ENCODE results near the gene PTPRN2. TPM values are rescaled to one million over a fixed set of nuclear protein-coding genes. Genes with fewer than 3 reads are reported as not detected.
A peak's percentile ranks its signal among the peaks of the same experiment; 100 is the strongest.
"Not testable (repeated sequence)": the region's sequence is repeated elsewhere in the genome, so short reads cannot be mapped to it uniquely, and the experiment has no call there.

The PTPRN2 gene
- polyA plus RNA-seq, 4 donors = 7.4 to 9.6 (median 8.8) TPM

DNA sequence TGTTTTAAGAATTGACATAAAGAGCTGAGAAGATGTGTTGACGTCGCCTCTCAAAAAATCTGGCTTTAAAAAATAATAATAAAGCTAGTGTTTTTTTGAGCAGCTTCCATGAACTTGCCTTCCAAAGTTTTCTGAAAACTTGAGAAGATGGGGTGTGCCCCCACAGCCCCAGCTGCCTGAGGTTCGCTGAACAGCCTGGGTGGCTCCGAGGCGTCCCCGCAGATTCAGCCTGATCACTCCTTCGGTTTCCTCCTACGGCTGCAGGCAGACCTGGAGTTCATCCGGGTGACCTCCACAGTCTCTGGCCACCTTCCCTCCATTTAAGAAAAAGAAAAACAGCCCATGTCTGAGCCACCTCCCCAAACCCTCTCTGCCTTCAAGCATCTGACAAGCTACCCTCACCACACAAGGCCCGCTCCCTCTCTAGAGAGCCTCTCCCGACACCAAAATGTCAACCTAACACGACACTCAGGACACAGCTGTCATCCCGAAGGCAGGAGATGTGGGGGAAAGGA is 177.8 kb downstream of the PTPRN2 start:
- DNase-seq (ENCODE audit: low read depth in 4 of 4, low spot score in 3 of 4) = no peak

DNA sequence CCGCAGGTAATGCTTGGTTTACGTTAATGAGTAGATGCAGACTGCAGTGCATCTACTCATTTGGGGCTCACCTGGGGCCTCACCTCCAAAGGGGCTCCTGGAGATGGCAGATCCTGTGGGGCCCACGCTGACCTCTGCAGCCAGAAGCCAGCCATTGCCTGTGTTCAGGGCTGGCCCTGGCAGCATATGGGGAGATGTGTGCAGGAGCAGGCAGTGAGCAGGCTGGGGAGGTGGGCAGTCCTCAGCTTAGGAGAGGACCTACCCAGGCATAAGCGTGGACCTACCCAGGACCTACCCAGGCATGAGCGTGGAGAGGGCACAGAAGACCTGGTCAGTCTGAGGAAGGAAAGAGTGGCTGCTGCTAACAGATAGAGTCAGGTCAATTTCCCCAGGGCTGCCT is 178.5 kb downstream of the PTPRN2 start:
- DNase-seq (ENCODE audit: low read depth in 4 of 4, low spot score in 3 of 4) = no peak

DNA sequence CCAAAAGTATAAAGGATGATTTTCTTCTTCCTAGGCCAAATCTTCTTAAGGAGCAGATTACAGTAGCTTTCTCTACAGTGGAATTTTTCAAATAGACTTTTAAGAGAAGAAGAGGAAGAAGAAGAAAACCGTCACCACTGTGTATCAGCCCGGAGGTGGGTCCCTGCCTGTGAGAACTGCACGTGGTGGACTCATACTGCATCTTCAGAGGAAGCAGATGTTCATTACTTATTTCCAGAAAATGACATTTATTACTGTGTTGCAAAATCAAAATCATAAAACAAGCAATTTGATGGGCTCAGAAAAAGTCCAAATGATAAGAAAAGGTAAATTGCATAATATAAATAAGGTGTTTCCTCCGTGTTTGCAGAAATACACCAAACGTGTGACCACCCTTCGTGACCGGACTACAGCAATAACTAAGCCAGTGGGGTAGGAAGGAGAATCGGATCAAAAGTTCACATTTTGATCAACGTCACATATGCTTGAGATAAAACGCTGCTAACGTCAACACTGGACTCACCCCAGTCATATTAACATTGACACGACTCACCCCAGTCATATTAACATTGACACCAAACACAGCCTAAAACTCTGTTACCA is 179.2 kb downstream of the PTPRN2 start:
- no peak for DNase-seq (ENCODE audit: low read depth in 4 of 4, low spot score in 3 of 4)

DNA sequence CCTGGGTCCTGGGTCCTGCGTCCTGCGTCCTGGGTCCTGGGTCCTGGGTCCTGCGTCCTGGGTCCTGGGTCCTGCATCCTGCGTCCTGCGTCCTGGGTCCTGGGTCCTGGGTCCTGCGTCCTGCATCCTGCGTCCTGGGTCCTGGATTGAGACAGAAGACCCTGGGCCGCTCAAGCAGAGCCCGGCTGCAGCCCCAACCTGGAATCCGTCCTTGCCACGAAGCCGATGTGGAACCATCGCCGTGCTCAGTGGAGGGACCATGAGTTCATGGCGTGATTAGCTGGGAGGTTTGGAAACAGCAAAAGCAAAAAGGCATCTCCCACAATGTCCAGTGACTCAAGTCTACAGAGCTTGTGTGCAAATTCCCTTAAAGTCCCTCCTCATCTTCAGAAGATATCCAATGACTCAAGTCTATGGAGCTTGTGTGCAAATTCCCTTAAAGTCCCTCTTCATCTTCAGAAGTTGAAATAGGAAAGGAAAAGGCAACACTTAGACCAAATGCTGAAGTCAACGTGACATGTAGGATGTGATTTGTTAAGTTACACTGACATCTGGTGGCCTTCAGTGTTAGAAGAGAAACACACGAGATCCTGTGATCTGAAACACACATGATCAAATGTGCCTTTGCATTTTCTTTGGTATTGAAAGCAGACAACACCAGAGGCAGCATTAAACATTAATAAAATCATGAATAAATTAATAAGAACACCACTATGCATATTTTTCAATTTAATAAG is 179.9 kb downstream of the PTPRN2 start:
- DNase-seq (ENCODE audit: low read depth in 4 of 4, low spot score in 3 of 4) = peak in 1 of 4 donors; percentile 46

DNA sequence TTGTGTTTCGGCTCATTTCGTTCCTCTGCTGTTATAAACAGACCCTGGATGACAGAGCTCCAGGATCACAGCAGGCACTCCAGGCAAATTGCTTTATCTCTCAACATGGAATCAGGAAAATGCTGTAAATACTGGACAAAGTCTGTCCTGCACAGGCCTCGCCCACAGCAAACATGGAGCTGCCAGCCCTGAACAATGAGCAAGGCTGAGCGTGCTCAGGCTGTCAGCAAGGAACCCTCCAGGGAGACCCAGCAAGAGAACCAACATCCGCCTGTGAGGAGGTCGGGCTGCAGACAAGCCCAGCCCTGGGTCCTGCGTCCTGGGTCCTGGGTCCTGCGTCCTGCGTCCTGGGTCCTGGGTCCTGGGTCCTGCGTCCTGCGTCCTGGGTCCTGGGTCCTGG is 180.8 kb downstream of the PTPRN2 start:
- DNase-seq (ENCODE audit: low read depth in 4 of 4, low spot score in 3 of 4) = no peak

DNA sequence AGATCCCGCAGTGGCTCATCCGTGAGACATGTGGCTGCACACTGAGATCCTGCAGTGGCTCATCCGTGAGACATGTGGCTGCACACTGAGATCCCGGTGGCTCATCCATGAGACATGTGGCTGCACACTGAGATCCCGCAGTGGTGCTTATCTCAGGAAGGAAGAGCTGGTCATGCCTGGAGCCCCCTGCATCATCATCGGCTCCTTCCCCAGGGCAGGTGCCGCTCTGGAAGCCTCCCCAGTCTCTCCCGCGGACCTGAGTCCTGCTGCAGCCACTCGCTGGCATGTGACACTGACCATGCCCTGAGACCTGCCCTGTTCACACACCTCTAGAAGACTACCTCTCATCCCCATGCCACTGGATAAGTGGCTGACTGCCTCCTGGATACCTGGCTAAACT is 181.3 kb downstream of the PTPRN2 start:
- no peak for DNase-seq (ENCODE audit: low read depth in 4 of 4, low spot score in 3 of 4)

DNA sequence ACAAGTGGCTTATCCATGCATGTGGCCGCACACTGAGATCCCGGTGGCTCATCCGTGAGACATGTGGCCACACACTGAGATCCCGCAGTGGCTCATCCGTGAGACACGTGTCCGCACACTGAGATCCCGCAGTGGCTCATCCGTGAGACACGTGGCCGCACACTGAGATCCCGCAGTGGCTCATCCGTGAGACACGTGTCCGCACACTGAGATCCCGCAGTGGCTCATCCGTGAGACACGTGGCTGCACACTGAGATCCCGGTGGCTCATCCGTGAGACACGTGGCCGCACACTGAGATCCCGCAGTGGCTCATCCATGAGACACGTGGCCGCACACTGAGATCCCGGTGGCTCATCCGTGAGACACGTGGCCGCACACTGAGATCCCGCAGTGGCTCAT is 181.9 kb downstream of the PTPRN2 start:
- not testable (repeated sequence) for DNase-seq (ENCODE audit: low read depth in 4 of 4, low spot score in 3 of 4)

DNA sequence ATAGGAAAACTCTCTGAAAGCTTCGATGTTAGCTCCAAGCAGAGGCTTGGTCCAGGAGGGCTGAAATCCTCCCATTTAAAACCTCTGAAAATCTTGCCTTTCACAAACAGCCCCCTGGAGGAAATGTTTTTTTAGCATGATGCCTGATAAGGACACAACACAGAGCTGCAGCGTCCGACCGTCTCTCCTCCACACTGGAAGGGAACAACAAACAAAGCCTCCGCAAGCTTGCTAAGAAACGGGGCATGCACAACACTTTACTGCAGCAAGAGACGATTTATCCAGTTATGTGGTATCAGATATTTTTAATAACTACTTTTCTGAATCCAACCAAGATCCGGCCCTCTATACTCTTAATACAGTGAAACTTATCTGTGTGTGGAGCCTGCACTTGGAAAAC is 182.3 kb downstream of the PTPRN2 start:
- no peak for DNase-seq (ENCODE audit: low read depth in 4 of 4, low spot score in 3 of 4)

DNA sequence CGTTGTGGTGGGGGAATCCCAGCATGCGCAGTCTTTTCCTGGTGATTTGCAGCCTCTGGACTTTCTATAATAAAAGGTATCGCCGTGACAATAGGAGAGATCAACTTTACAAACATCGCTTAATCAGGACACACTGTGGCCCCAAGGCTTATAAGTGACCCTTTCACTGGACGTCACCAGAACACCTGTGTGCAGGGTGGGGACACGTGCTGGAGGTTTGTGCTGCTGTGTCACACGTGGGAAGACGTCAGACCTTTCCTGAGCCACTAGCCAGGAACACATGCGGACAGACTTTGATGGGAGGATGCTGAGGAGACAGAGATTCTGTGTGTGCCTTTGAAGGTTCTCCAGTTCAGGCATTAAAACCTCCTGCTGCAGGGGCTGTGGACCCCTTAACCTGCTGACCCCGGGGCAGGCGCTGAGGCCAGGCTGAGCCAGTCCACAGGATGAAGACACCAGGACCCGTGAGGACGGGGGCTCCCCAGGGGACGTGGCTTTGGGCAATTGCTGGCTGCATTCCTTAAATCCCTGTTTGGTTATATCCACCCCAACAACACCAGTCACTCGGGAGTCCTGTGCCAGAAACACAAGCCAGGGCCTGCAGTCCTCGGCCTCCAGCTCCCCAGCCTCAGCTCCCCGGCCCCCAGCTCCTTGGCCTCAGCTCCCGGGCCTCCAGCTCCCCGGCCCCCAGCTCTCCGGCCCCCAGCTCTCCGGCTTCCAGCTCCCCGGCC is 183.4 kb downstream of the PTPRN2 start:
- no peak for DNase-seq (ENCODE audit: low read depth in 4 of 4, low spot score in 3 of 4)

DNA sequence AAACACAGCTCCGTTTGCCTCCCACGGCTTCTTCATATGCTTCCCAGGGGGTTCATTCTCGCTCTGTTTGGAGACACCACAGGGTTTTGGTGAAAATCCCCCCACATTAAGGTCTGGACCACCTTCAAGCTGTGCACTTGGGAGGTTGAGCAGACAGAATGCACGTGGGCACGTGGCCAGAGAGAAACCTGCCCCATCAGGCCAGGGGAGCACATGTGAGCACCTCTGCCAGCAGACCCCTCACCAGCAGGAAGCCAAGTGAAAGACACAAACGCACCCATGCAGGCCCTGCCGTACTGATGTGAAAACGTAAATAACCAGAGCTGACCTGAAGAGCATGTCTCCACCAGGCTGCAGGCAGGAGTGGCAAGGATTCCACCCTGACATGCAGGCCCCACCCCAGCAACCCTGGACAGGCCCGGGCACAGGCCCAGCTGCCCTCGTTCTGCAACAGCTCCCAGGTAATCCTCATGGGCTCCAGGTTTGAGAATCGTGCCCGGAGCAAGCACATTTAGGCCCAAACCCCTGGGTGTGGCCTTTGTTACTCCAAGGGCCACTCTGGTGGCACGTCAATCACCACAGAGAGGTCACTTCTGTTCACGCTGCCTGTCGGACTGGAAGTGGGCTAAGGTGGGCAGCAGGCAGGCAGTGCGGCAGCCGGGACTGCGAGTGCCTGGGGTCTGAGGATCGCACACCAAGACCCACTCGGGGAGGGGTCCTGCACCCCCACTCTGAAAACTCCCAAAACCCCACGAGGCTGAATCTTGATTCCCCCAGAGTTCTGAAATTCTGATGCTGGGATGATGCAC is 184.4 kb downstream of the PTPRN2 start:
- no peak for DNase-seq (ENCODE audit: low read depth in 4 of 4, low spot score in 3 of 4)

DNA sequence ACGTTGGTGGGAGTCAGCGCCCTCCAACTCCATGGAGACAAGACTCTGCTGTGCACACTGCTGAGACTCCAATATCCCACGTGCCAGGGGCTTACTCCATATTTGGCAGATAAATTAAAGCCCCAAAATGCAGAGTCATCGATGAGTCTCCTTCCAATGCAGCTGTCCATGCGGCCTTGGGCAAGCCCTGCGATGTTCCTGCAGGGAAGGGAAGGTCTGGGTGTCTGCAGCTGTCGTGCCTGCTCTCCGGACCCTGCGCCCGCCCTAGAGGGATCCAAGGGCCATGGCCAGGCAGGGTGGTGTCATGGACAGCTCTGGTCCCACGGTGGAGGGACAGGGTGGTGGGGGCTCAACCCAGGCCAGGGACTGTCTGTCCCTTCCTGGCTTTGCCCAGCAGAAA is 185.2 kb downstream of the PTPRN2 start:
- no peak for DNase-seq (ENCODE audit: low read depth in 4 of 4, low spot score in 3 of 4)

DNA sequence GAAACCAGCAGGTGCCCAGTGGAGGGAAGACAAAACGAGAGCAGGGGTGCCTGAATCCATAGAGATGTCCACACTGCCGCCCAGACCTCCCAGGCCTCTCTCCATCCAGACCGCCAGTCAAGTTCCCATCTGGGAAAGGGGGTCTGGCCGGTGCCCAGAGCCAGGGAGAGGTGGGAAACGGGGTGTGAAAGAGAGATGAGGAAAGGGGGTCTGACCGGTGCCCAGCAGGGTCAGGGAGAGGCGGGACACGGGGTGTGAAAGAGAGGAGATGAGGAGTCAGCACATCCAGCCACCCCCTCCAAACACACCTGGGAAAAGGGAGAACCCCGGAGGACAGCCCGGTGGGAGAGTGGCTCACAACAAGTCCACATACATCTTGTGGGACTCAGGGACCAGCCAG is 185.8 kb downstream of the PTPRN2 start:
- DNase-seq (ENCODE audit: low read depth in 4 of 4, low spot score in 3 of 4) = no peak

DNA sequence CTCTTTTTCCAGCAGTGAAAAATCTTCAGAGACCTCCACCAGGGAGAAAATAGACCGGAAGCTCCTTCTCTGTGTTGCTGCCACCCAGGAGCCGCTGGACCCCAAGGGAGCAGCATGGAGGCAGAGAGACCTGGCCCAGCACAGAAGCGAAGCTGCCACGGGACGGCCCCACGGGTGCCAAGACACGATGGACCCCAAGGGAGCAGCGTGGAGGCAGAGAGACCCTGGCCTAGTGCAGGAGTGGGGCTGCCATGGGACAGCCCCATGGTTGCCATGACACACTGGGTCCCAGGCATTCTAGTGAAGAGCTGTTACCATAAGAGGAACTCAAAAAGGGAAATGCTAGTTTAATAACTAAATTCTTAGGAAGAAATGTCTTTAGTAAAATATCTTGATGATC is 186.3 kb downstream of the PTPRN2 start:
- no peak for DNase-seq (ENCODE audit: low read depth in 4 of 4, low spot score in 3 of 4)

DNA sequence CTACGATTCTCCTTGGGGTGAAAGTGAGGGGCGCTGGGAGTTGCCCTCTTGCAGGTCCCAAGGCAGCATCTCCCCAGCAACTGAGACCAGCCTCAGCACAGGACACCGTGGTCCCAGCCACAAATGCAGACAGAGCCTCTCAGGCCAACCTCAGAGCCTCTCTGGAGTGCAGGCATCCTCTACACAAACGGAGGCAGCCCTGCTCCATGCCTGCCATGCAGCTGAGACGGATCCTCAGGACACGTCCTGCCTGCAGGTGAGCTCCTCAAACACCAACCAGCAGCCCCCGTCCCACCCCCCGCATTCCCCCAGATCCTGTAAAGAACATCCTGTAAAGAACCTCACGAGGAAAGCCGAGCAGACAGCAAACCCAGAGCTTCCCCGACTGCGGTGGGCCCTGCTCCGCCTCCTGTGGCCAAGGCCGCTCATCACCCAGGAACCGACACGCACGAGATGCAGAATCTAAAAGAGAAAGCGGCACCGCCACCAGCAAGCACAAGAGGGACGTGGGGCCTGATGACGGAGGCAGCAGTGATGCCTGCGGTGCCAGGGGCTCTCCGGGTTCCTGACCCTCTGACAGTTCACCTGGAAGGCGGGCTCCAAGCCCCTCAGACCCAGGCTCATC is 186.9 kb downstream of the PTPRN2 start:
- no peak for DNase-seq (ENCODE audit: low read depth in 4 of 4, low spot score in 3 of 4)

DNA sequence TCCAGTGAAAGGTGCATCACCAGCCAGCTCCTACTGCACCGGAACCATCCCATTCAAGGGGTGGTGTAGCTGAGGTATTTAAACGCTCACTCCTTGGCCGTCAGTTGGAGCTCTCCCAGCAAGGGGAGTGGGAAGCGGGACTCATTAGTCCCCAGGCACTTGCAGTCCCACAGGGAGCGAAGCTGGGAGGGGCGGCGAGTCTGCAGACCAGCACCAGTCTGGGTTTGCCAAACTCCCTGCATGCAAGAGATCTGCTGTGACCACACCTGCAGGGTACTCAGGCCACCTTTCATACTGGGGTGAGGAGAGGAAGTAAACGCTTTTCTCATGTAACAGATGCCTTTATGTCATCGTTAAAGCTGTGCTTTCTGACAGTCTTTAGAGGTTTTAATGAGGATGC is 187.9 kb downstream of the PTPRN2 start:
- no peak for DNase-seq (ENCODE audit: low read depth in 4 of 4, low spot score in 3 of 4)

DNA sequence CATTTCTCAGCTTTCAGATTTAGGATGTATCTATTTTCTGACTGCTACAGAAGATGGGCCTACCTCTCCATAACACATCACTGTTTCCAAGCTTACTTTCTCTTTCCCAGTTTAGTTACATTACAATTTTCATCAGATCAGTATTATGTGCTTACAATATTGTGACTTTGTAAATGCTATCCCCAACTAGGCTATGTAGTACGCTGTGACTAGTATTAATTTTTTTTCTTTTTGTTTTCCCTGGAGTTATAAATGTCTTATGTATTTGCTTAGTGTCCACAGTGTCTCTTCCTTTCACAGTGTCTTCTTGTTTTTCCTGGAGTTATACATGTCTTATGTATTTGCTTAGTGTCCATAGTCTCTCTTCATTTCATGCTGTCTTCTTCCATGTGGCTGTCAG is 188.9 kb downstream of the PTPRN2 start:
- no peak for DNase-seq (ENCODE audit: low read depth in 4 of 4, low spot score in 3 of 4)

DNA sequence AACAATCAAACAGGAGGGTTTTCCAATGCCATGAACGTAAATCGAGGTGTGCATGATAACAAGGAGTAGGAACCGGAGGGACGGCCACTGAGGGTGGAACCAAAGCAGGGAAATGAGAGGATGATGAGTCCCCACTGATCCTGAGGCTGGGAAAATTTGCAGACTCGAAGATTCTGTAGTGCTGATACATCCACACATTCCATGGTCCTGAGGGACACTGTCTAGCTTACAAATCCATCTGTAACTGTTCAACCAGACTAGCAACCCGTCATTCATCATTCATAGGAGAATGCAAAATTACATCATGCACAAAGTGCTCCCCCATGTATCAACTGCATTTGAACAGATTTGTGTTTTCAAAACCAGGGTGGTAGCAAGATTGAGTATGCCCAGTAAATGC is 189.7 kb downstream of the PTPRN2 start:
- DNase-seq (ENCODE audit: low read depth in 4 of 4, low spot score in 3 of 4) = no peak

DNA sequence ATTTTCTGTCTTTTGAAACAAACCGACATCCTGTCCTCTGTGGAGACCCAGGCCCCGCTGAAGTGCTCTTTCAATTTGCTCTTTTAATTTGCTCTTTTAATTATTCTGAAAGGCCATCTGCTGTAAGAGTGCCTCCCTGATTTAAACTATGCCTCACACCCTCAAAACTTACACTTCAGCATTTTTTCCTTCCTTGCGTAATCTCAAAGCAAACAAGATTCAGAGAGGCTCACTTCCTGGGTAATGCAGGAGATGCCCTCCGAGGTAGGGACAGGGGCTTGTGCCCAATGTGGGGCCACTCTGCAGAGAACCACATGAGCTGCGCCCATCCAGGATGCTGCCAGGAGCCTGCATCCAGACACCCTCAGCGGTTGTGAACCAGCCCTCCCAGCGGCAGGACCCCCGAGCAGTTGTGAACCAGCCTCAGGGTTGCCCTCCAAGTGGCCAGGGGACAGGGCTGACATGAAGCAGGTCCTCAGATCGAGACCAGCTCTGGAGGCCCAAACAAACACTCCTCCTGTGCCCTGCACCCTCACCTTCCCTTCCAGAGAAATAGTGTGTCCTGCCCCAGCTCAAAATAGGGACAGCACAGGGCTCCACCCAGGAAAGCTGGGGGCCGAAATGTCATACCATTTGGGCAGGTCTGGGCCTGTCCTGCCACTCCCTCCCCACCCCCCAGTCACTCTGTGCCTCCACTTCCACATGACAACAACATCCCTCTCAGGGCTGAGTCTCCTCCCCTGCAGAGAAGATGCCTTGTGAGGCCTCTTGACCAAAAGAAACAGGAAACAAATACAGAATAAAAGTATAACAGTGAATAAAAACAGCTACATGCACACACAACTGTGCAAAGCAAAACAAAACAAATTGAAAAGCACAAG is 190.4 kb downstream of the PTPRN2 start:
- no peak for DNase-seq (ENCODE audit: low read depth in 4 of 4, low spot score in 3 of 4)

DNA sequence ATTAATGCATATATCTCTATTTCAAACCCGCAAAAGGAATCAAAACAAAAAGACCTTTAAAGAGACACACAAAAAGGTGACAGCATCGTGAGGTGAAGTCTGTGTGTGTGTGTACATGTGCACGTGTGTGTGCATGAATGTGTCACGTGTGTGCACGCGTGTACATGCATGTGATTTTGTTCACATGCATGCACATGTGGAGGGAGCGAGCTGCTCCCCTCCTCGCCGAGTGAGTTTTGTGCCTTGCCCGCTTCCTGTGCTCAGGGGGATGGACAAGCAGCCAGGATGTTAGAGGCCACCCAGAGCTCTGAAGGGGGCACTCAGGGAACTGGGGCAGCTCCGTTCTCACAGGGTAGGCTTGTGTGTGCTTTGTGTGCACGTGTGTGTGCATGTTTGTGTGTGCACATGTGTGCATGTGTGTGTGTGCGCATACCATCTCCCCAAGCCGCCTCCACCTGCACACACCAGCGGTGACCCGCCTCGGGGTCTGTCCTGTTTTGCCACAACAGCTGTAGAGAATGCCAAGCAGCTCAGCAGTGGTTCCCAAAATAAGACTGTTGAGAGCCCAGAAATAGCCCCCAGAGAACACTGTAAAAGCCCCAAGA is 191.2 kb downstream of the PTPRN2 start:
- no peak for DNase-seq (ENCODE audit: low read depth in 4 of 4, low spot score in 3 of 4)

Data from right renal pelvis (tissue), 4 donors.